HG03196 (cell line): ENCODE measurements around the gene CCDC57.

Source experiments
- ATAC-seq: cut with Tn5 transposase; IDR thresholded peaks from one replicate; pipeline ENCODE4 v1.9.1; 2021; ENCODE audit not compliant: unreplicated experiment

Gene CCDC57

GRCh38 chr17:82108961-82109475 is 103.6 kb downstream of the CCDC57 start:
- ATAC-seq = no peak

DNA sequence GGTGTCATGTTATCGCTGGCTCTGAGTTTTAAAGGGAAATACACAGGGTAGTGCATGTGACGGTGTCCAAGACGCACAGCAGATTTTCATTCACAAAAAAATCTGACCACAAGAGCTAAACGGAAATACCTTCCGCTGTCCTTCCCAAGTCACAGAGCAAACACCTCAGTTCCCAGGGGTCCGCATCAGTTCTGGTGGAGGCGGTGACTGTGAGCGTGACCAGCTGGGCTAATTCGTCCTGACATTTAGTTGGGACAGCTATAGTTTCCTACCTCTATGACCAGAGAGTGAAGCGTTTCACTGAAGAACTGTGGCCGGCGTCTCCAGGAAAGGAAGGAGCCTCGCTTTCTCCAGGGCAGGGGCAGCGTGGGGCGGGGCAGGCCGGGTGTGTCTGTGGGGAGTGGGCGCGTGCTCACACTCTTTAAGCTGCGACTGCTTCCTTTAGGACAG is 104.1 kb downstream of the CCDC57 start:
- ATAC-seq = no peak

DNA sequence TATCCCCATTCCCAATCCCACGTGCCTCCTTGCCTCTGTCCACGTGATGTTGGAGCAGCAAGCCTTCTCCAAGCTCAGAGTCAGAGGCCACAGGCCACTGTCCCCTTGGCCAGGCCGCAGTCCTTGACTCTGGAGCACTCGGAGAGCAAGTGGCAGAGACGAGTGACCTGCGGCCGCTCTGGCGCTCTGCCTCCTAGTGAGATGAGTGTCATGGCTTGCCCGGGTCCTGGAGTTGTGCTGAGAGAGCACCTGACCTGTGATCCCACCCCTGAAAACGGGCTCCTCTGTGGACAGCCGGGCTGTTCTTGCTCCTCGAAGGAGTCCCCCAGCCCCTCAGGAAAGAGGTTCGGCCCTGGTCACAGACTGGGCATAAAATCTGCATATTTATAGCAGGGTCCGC is 104.6 kb downstream of the CCDC57 start:
- ATAC-seq = no peak

DNA sequence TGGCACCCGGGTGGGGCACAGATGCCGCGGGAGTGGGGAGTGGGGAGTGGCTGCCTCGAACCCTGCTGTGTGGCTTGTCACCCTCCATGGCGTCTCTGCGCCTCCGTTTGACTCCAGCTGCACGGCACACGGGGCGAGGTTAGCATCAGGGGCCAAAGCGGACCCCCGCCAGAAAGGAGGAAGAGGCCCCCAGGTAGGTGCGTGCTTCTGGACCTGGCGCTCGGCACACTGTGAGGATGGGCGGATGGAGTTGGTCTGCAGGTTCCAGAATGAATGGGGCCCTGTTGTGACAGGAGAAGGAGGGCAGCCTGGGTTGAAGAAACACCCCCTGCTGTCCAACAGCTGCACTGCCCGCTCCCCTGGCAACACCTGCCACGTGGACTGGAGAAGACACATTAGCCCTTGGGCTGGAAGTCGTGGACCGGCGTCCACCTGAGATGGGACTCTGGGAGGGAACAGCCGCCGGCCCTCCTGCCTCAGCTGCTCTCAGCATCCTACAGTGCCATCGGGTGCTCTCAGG is 105.2 kb downstream of the CCDC57 start:
- no peak for ATAC-seq

- no peak for ATAC-seq
Observed at GRCh38 chr17:82106688-82107305, 105.8 kb downstream of the CCDC57 start.

DNA sequence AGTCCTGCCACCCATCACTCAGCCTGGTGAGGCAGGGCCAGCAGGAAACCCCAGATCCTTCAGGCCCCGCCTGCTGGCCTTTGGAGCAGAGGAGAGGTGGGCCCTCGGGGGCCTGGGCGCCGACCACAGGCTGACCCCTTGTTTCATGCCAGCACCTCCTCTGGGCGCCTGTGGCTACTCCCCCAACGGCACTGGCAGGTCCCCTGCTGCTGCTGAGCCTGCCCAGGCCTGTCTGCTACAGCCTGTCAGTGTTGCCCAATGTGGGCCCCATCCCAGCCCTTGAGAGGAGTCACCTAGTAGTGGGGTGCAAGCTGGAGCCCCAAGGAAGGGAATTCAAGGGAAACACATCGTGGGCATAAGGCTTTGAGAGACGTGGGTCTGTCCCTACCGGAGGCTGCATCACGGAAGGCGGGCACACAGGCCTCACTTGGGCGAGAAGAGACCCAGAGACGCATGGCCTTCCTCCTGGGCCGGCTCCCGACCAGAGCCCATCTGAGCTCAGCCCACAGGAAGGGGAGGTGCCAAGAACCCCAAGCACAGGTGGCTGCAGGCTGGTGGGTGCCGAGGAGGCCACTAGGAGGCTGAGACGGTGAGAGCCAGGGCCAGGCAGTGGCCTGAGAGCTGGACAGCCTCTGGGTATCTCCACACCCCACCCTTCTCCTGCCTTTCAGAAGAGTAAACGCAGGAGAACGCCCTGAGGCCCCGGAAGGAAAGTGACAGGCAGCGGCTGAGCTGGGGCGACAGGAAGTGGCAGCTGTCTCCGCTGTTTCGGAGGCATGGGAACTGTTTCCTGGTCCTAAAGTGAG is 106.6 kb downstream of the CCDC57 start:
- peak; percentile 59 for ATAC-seq

GRCh38 chr17:82105417-82105881 is 107.2 kb downstream of the CCDC57 start:
- ATAC-seq = no peak

DNA sequence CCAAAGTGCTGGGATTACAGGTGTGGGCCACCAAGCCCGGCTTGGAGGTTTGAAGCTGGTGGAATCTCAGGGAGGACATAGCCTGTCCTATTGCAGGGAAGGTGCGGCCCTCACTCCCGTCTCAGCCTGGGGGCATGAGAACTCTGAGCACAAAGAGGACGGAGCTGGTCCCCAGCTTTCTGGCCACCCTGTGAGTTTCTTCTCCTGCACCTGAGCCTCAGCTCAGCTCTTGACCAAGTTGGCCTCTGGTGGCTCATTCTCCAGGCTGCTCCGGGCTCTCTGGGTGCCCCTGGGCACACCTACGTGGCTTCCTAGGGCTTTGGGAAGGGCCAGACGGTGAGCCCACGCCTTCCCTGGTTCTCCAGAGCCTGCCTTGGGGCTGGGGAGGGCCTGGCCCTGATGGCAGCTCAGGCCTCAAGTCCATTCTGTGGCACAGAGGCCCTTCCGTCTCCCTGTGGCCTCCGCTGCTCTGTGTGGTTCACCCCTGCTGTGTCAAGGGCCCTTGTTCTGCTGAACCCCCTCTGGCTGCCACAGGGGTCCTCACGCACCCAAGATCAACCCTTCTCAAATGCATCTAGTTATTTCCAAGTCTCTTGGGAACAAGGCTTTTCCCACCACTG is 107.7 kb downstream of the CCDC57 start:
- ATAC-seq = no peak

DNA sequence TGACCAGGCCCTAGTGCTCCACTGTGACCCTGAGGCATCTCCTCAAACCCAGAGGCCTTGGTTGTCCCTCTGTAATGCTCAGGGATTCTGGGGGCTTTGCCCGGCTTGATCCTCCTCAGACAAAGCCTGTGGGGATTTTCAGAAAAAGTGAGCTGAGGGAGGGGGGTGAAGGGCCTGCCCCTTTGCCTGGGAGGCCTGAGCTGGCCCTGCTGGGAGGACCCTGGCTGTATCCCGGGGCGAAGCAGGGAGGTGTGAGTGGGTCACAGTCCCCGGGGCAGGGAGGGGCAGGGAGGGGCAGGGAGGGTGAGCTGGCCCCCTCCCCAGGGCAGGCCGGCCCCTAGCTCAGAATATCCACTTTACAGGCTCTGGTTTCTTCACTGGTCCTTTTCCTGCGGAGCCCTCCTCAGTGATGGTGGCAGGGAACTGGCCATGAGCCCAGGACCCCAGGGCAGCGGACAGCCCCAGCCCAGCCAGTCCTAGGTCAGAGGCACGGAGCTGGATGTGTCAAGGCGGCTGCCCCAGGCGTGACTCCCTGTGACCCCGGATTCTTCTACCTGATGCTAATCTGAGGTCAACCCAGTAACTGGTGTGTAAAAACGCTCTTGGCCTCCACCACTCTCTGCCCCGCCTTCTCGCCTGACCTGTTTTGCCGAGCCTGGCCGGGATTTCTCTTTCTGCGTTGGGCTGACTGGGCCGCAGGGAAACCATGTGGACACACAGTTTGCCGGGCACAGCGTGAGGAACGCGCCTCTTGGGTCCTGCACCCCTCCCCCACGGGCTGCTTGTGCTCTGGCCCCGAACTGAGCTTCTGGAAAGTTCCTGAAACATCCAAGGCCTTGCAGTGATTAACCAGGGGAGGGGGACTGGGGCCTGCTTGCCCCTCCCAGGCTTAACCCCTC is 108.8 kb downstream of the CCDC57 start:
- no peak for ATAC-seq

DNA sequence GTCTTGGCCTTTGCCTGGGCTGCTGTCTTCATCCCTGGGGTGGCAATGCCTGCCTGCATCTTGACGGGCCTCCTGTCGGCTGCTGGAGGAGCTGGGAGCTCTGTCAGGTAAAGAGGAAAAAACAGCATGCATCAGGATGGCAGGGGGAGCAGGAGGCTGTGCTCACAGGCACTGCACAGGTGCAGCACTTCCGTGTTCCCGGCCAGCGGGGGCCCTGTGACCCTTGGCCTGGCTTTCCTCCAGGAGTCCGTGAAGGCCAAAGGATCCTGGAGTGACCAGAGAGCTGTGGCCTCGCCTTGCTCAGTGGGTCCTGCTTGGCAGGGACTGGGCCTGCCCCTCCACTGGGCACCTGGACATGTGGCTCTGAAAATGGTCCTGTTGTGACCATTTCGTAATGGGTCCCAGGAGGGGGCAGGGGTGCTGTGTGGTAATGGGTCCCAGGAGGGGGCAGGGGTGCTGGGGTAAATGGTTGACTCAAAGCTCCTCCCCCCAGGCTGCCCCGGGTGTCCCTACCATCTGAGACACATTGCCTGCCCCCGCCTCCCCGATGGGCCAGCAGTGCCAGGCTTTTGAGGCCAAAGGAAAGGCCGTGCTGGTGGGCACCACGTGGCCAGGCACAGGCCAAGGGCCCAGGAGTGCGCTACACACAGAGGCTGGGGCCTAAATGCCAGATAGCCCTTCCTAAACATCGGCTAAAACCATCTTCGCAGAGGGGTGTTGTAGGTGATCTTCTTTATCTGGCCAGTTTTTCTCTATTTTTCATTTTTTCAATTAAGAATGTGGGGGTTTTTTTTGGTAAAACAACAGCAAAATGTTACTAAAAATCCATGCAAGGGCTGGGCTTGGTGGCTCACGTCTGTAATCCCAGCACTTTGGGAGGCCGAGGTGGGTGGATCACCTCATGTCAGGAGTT is 110.6 kb downstream of the CCDC57 start:
- no peak for ATAC-seq

DNA sequence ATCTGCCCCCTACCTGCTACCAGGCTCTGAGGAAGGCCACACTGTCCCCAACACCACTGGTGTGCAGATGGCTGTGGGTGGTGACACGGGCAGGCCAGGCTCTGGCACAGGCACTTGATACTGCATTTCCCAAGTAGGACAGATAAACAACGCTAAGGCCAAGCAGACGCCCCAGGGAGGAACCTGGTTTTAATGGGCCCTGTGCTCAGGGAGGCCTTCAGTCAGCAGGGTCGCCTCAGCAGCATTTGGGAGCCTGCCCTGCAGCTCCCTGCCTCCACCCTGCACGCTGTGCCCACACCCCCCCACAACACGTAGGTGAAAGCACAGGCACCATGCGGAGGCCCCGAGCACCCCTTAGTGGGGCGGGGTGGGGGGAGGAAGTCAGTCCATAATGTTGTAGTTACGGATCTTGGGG is 111.3 kb downstream of the CCDC57 start:
- no peak for ATAC-seq

DNA sequence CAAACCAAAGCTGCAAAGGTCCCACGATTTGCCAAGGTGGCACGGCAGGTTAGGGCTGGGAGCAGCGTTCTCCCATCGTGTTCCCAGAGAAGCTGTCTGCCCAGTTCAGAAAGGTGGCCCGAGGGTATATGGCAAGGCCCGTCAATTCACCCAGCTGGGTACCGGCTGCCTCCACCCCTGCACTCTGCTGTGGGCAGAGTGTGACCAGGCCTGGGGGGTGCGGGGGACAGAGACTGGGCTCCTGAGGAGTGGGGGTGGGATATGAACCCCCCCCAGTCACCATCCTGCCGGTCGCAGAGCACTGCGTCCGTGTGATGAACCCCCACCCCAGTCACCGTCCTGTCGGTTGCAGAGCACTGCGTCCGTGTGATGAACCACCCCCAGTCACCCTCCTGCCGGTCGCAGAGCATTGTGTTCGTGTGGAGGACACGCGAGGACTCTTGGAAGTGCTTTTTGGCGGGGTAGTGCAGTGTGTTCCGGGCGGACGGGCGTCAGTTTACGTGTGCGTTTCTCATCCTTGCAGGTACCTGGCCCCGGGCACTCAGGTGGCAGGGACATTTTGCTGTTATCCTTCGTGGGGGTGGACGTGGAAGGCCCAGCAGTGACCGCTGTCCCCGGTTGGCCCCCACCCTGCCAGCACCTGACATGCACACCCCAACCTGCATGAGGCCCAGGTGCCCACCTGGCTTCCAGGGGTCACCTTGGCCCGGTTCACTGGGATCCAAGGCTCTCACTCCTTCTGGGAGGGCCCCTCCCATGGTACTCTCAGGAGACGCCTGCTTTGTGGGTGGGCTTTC is 111.9 kb downstream of the CCDC57 start:
- no peak for ATAC-seq

DNA sequence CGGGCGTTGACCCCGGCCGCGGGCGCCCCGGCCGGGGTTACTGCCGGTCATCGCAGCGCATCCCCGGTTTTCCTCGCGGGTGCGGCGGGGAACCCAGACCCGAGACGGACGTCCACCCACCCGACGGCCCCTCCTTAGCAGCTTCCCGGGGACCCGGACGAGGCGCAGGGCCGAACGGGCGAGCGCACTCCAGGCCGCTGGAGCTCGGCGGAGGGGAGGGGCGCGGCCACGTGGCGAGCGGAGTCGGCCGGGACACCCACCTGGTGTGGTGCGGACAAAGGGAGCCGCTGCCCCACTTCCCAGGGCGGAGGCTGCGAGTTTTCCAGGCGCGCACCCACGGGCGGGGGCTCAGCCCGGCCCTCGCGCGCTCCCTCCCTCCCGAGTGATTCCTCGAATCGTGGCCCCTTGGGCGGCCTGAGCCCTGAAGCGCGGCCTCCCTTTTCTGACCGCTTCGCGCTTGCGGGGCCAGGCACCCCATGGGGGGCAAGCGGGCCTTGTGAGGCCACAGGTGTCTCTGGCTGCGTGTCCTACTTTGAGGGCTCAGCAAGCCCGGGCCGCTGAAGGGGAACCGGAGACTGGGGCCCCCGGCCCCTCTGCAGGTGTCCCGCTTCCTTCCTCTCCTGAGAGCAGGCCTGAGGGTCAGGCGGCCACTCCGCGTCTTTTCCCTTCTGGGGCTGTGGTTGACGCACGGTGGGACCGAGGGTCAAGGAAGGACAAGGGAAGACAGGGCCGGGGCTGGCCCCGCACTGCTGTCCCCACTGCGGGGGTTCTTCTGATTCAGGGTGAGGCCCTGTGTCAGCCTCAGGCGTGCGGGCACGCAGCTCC is 113.5 kb downstream of the CCDC57 start:
- ATAC-seq = peak; percentile 3

- ATAC-seq = peak; percentile 55
Observed at GRCh38 chr17:82098169-82098938, 114.3 kb downstream of the CCDC57 start, which contains the start of gene FASN. Gene FASN (minus strand): TSS chr17:82098236. CDS start chr17:82096445, 1,791 bp downstream.

GRCh38 chr17:82097919-82098168 is 114.8 kb downstream of the CCDC57 start:
- ATAC-seq = peak; percentile 18

DNA sequence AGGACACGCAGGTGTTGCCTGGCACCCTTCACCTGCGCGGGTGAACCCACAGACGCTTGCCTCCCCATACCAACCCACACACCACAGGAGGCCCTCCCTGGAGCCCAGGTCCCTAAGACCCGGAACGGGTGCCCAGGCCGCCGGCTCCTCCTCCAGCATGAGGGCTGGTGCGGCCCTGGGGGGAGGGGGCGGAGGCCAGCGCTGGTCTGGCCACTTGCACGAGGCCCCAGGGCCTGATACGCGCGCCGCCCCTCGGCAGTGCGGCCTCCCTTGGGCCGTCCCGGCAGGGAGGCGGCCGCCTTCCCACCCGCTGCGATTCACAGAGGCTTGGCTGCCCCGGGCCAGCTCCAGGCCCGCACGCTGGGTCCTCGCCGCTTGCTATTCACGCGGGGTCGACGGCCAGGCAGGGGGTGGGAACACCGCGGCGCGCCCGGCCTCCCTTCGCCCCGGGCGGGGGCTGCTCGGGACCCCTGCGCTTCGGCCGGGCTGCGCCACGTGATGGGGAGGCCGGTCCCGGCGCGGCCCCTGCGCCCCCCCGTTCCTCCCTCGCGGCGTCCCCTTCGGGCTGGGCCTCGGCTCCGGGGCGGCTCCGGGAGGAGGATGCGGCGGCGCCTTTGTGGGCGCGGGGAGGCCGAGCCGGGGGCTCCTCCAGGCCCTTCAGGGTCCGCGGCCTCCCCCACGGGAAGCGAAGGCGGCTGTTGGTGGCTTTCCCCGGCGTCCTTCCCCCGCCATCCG is 115.3 kb downstream of the CCDC57 start:
- ATAC-seq = peak; percentile 9
